Activated CD4-positive, CD25-positive, alpha-beta regulatory T cell treated with anti-CD3 and anti-CD28 coated beads, Interleukin-2, amount 50 U/mL, for 72 hours (primary cell): ENCODE measurements around the gene FST.

ENCODE experiments used
- DNase-seq: peaks from one replicate; pipeline ENCODE4 v3.0.0; 2021

The FST gene

GRCh38 chr5:53480416-53481158, at the start of gene FST:
TSS of gene FST (plus strand) at chr5:53480629. CDS start at chr5:53480792, 163 bp downstream.
- DNase-seq = no peak

DNA sequence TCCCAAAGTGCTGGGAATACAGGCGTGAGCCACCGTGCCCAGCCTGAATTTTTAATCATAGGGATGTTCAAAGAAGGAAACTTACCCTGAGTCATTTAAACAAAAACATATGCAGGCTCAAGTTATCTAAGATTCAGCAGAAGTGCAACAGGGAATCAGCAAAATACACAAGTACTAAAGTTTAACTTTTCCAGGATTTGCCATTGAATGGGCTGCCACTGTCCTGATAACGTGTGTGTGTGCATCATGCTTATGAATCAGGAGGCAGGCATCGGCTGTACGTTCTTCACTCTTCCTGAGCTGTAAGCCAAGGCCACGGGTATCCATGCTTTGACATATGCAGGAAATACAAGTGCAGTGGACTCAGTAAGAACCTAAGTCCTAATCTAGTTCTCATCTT, 48.8 kb upstream of the FST start:
- no peak for DNase-seq

GRCh38 chr5:53433026-53433425, 47.4 kb upstream of the FST start:
- no peak for DNase-seq

- no peak for DNase-seq
Observed at GRCh38 chr5:53434541-53434940, 45.9 kb upstream of the FST start.

DNA sequence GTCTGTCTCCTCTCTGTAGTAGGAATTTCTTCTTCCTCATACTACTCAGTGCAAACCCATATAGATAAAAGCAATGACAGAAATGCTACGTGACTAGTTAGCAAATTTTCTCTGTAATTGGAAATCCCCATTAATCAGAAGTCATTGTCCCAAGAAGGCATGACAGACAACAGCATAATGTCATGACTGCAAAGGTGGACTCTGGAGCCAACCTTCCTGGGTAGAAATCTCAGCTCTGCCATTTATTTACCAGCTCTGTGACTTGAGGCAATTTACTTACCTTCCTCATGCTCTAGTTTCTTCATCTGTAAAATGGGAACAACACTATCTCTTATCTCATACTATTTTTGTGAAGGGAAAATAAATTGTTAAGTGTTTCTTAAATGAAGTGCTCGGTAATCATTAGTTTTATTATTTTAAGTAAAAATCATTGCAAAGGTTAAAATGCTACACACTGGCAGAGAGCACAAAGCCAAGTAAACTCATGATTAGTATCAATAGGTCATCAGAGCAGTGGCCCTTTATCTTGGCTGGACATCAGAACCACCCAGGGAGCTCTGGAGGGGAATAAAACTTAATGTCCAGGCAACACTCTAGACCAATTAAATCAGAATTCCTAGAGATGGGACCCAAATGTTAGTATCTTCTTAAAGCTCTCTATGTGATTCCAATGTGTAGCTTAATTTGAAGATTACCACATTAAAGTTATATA, 43.8 kb upstream of the FST start:
- DNase-seq = no peak

DNA sequence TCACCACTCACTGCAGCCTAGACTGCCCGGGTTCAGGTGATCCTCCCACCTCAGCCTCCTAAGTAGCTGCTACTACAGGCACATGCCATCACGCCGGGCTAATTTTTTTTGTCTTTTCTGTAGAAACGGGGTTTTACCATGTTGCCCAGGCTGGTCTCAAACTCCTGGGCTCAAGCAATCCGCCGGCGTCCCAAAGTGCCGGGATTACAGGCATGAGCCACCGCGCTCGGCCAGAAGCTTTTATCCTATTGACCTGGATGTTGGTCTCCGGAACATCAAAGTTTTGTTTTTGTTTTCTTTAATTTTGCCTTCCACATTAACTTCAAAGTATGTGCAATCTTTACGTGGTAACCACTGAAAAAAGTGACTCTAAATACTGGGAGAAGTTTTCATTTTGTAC, 42.4 kb upstream of the FST start:
- DNase-seq = no peak

DNA sequence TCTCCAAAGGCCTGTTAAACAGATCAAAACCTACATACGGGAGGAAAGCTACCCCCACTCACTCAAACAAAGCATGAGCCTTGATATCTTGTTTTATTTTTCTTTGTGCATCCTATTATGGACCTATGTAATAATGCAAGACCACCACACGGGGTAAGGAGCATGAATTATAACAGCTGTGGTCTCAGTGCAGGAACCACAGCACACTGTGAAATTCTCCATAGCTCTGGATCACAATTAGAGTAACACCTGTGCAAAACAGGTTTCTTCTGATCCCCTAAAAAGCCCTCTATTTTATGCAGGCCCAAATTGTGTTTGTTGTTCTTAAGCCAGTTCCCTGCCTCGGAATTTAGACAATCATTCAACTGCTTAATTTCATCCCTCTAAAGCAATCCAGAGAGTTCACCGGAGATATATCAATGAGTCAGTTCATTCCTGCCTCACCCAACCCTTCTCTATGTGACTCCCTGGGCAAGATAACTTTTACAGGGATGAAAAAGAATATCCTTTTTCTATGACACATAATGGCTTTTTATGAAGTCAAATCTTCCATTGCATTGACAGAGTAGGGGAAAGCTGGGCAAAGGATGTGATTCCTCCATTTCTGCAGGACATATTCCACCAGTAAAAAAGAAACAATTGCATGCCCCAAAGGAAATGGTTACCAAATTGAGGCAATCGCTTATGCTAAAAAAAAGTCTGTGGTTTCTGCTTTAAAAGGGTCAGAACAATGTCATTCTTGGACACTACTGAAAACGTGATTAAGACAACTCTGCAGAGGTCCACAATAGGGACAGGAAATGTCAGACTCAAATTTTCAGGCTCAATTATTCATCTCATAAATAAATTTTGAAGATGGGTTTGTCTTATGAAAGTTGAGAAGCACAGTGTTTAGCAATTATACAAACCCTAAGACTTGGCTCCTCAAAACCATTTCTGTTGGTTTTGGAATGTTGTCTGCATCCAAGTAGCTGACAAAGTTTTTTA, 41.6 kb upstream of the FST start:
- no peak for DNase-seq

DNA sequence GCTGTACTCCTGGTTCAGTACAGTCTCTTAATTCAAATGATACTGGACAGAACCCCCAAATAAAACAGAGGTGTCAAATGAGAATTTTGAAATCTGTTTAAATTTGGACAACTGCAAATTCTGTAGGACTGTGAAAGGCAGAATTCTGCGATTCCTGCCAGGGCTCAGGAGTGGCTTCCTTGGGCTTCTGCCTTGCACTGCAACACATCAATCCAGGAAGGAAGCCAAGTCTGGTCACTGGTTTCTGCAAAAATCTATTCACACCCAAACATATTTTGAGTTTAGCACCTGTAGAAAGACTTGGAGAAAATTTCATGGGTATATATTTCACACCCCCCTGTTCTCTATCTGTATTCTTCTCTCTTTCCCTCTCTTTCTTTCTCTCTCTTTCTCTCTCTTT, 37.5 kb upstream of the FST start:
- no peak for DNase-seq

DNA sequence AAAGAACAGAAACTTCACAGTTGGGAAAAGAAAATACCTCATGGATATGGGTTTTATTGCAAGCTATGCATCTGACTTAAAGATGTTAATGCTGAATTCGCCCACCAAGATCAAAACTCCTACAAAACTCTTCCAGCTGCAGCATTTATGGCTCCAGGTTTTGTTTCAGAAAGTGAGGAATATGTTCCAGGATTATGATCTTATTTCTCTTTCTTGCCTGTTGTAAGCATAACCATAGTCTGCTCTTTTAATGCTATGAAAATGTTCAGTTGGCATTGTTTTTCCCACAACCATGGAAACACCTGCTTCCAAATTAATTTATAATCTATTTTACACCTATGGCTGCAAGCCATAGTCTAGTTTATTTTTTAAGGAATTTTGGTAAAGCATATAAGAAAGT, 34.9 kb upstream of the FST start:
- no peak for DNase-seq

GRCh38 chr5:53446908-53447307, 33.5 kb upstream of the FST start:
- DNase-seq = no peak

DNA sequence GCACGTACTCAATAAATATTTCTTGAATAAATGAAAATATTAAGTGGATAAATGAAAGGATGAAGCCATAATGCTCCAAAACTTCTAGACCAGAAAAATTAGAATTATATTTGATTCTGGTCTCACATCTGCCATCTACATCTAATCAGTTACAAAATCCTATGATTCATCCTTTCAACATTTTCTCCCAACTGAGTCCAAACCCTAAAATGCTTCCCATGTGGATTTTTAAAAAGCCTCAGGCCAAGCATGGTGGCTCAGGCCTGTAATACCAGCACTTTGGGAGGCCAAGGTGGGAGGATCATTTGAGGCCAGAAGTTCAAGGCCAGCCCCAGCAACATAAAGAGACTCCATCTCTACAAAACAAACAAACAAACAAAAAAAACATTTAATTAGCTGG, 31.6 kb upstream of the FST start:
- DNase-seq = no peak

GRCh38 chr5:53453898-53454718, 26.3 kb upstream of the FST start:
- DNase-seq = no peak

GRCh38 chr5:53454719-53455000, 25.8 kb upstream of the FST start:
- no peak for DNase-seq

GRCh38 chr5:53456366-53456765, 24.1 kb upstream of the FST start:
- DNase-seq = no peak

GRCh38 chr5:53463909-53464621, 16.4 kb upstream of the FST start:
- DNase-seq = no peak

- DNase-seq = no peak
Observed at GRCh38 chr5:53464722-53465121, 15.7 kb upstream of the FST start.

- DNase-seq = no peak
Observed at GRCh38 chr5:53469946-53470687, 10.3 kb upstream of the FST start.

DNA sequence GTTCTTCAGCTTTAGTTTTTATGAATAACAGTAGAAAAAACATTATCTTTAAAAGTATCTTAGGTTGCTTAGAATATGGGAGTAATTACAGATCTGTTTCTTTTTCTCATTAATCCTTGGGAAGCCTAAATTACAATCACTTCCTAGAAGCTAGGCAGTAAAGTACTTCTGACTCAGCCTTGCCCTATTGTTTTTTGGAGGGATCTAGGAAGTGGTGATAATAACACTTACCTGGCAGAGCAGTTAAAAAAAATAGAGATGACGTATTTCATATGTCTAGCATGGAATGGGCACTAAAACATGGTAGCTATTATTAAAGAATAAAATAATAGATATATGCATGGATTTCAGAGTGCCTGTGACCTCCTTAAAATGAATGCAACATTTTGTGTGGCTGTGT, 8.2 kb upstream of the FST start:
- no peak for DNase-seq

- no peak for DNase-seq
Observed at GRCh38 chr5:53472720-53473510, 7.5 kb upstream of the FST start.

- DNase-seq = no peak
Observed at GRCh38 chr5:53473633-53474032, 6.8 kb upstream of the FST start.

- DNase-seq = no peak
Observed at GRCh38 chr5:53475320-53475719, 5.1 kb upstream of the FST start.
